Spinal cord (tissue), 10 donors: ENCODE data around the gene SNX10. TPM values are rescaled to one million over a fixed set of nuclear protein-coding genes. Genes with fewer than 3 reads are reported as not detected.

Experiments used
- DNase-seq, 6 donors: peaks; one replicate each; pipeline versions ENCODE4 v3.0.0 to v3.0.0-alpha.2; 2013 to 2015; ENCODE audit warnings: low spot score in 6 of 6, low read depth in 4 of 6
- H3K27ac ChIP-seq: one replicate; pipeline ENCODE4 v1.5.1; 2013; ENCODE audit warnings: low read depth, low read length, control low read depth
- H3K27me3 ChIP-seq: one replicate; pipeline ENCODE4 v1.6.1; 2013; ENCODE audit warnings: low read length; ENCODE audit not compliant: control insufficient read depth, insufficient read depth
- H3K36me3 ChIP-seq: one replicate; pipeline ENCODE4 v1.6.1; 2013; ENCODE audit warnings: low read length; ENCODE audit not compliant: control insufficient read depth, insufficient read depth
- H3K4me1 ChIP-seq: one replicate; pipeline ENCODE4 v1.6.1; 2013; ENCODE audit warnings: low read length; ENCODE audit not compliant: control insufficient read depth, insufficient read depth
- H3K4me3 ChIP-seq: one replicate; pipeline ENCODE4 v1.5.1; 2013; ENCODE audit warnings: low read depth, low read length, control low read depth
- H3K9me3 ChIP-seq: one replicate; pipeline ENCODE4 v1.6.1; 2013; ENCODE audit warnings: low read length; ENCODE audit not compliant: control insufficient read depth, insufficient read depth
- WGBS: methylation state at CpG from one replicate; pipeline ENCODE4 v1.1.5; 2013; ENCODE audit warnings: missing lambda C conversion rate; ENCODE audit not compliant: insufficient coverage; 5-methylcytosine and 5-hydroxymethylcytosine counted together
- polyA plus RNA-seq, 2 donors: library from polyadenylated mRNA; unstranded; fragments of 120-200 nt; gene quantifications; one replicate each; pipeline ENCODE4 v1.2.1, GENCODE V29; 2013; ENCODE audit not compliant: insufficient read length in 2 of 2
- total RNA-seq, 2 donors: library from RNA; depleted of rRNA in 1 of 2; stranded (reverse); fragments of 120-200 nt in 1 of 2; fragments of >200 nt in 1 of 2; gene quantifications; one replicate each; pipeline versions ENCODE4 v1.2.3 to v1.2.4, GENCODE V29; 2013 to 2014
- donor health status: healthy.

SNX10 gene
- total and polyA plus RNA-seq, 4 donors, result 16.9 to 92.3 (median 56.7) TPM

GRCh38 chr7:26329520-26330255 is 38.0 kb downstream of the SNX10 start:
- Histone ChIP-seq H3K4me1 (no peaks in the 10 kb centered on the region), H3K27ac (no peak overlapping the region), H3K9me3 (no peaks in the 10 kb centered on the region), H3K36me3 (no peaks in the 10 kb centered on the region), H3K27me3 (no peaks in the 10 kb centered on the region), H3K4me3 (no peak overlapping the region)
- DNase-seq, result no peak
- WGBS, result 91% methylated on average over 13 of the region's 13 CpGs

GRCh38 chr7:26331113-26331512 is 39.5 kb downstream of the SNX10 start:
- Histone ChIP-seq H3K27me3 (no peaks in the 10 kb centered on the region), H3K27ac (no peak overlapping the region), H3K4me1 (no peaks in the 10 kb centered on the region), H3K36me3 (no peaks in the 10 kb centered on the region), H3K9me3 (no peaks in the 10 kb centered on the region), H3K4me3 (no peak overlapping the region)
- DNase-seq, result no peak
- 94% methylated on average over 3 of the region's 4 CpGs for WGBS

GRCh38 chr7:26331789-26332188 is 40.1 kb downstream of the SNX10 start:
- H3K4me1 ChIP-seq, result no peaks in the 10 kb centered on the region
- no peaks in the 10 kb centered on the region for H3K9me3 ChIP-seq
- no peaks in the 10 kb centered on the region for H3K36me3 ChIP-seq
- DNase-seq, result no peak
- H3K4me3 ChIP-seq, result no peak overlapping the region
- H3K27ac ChIP-seq, result no peak overlapping the region
- H3K27me3 ChIP-seq, result no peaks in the 10 kb centered on the region
- WGBS, result no CpG with 5 or more reads among the region's 4 CpGs

GRCh38 chr7:26332698-26333097 is 41.0 kb downstream of the SNX10 start:
- Histone ChIP-seq H3K9me3 (no peaks in the 10 kb centered on the region), H3K4me3 (no peak overlapping the region), H3K36me3 (no peaks in the 10 kb centered on the region), H3K27me3 (no peaks in the 10 kb centered on the region), H3K27ac (no peak overlapping the region), H3K4me1 (no peaks in the 10 kb centered on the region)
- DNase-seq, result no peak
- WGBS, result 100% methylated on average over 1 of the region's 2 CpGs

- Histone ChIP-seq H3K27ac (no peak overlapping the region), H3K4me3 (no peak overlapping the region), H3K27me3 (no peaks in the 10 kb centered on the region), H3K9me3 (no peaks in the 10 kb centered on the region), H3K4me1 (no peaks in the 10 kb centered on the region), H3K36me3 (no peaks in the 10 kb centered on the region)
- DNase-seq, result no peak
- no CpG with 5 or more reads among the region's 1 CpG for WGBS
Measured at GRCh38 chr7:26334166-26334859, 42.7 kb downstream of the SNX10 start.

GRCh38 chr7:26337232-26337865 is 45.7 kb downstream of the SNX10 start:
- DNase-seq, result peak in 2 of 6 donors; percentile 13 to 14
- H3K4me3 ChIP-seq, result no peak overlapping the region
- no CpG with 5 or more reads among the region's 2 CpGs for WGBS
- H3K27me3 ChIP-seq, result no peaks in the 10 kb centered on the region
- no peak overlapping the region for H3K27ac ChIP-seq
- H3K36me3 ChIP-seq, result no peaks in the 10 kb centered on the region
- H3K4me1 ChIP-seq, result no peaks in the 10 kb centered on the region
- H3K9me3 ChIP-seq, result no peaks in the 10 kb centered on the region

- no peak for DNase-seq
- Histone ChIP-seq H3K36me3 (no peaks in the 10 kb centered on the region), H3K4me1 (no peaks in the 10 kb centered on the region), H3K27me3 (no peaks in the 10 kb centered on the region), H3K4me3 (no peak overlapping the region), H3K9me3 (no peaks in the 10 kb centered on the region), H3K27ac (no peak overlapping the region)
- 90% methylated on average over 4 of the region's 6 CpGs for WGBS
Measured at GRCh38 chr7:26340476-26341018, 48.9 kb downstream of the SNX10 start.

GRCh38 chr7:26343320-26343832 is 51.7 kb downstream of the SNX10 start:
- Histone ChIP-seq H3K4me3 (no peak overlapping the region), H3K27ac (no peak overlapping the region), H3K27me3 (no peaks in the 10 kb centered on the region), H3K4me1 (no peaks in the 10 kb centered on the region), H3K36me3 (peaks cover 10% of the 10 kb centered on the region), H3K9me3 (no peaks in the 10 kb centered on the region)
- 81% methylated on average over 9 of the region's 10 CpGs for WGBS
- peak in 1 of 6 donors; percentile 67 for DNase-seq

- no peaks in the 10 kb centered on the region for H3K27me3 ChIP-seq
- no peak overlapping the region for H3K27ac ChIP-seq
- no peaks in the 10 kb centered on the region for H3K4me1 ChIP-seq
- H3K4me3 ChIP-seq, result no peak overlapping the region
- peaks cover 10% of the 10 kb centered on the region for H3K36me3 ChIP-seq
- DNase-seq, result no peak
- no CpG with 5 or more reads among the region's 2 CpGs for WGBS
- H3K9me3 ChIP-seq, result no peaks in the 10 kb centered on the region
Measured at GRCh38 chr7:26343837-26344236, 52.2 kb downstream of the SNX10 start.
